ENCODE measurements around the gene HOXB9. TPM values are rescaled to one million over a fixed set of nuclear protein-coding genes. Genes with fewer than 3 reads are reported as not detected.

Gene HOXB9
- total RNA-seq (0.85 TPM), polyA plus RNA-seq (0.35 TPM)

- WGBS: 1% methylated on average over 50 of the region's 50 CpGs
- no peaks in the 10 kb centered on the region for H3K4me1 ChIP-seq (ENCODE audit: insufficient read depth)
- no peaks in the 10 kb centered on the region for H3K36me3 ChIP-seq (ENCODE audit: insufficient read depth)
- no peak within 1 kb of the TSS for H3K27ac ChIP-seq (ENCODE audit: low read depth)
- no peak for DNase-seq (ENCODE audit: extremely low spot score)
- peak within 1 kb of the TSS; percentile 33 for H3K4me3 ChIP-seq (ENCODE audit: low read depth, low read length)
These were observed at the start of gene HOXB9 for GRCh38 chr17:48626245-48627117. TSS of gene HOXB9 (minus strand) at chr17:48626358. CDS start at chr17:48626269, 89 bp downstream.

GRCh38 chr17:48672340-48672739 lies 46.2 kb upstream of the HOXB9 start:
- no peaks in the 10 kb centered on the region for H3K4me1 ChIP-seq (ENCODE audit: insufficient read depth)

GRCh38 chr17:48671697-48672171 lies 45.6 kb upstream of the HOXB9 start:
- H3K27ac ChIP-seq (ENCODE audit: low read depth): no peak overlapping the region
- no peaks in the 10 kb centered on the region for H3K4me1 ChIP-seq (ENCODE audit: insufficient read depth)
- no peak overlapping the region for H3K4me3 ChIP-seq (ENCODE audit: low read depth, low read length)
- 2% methylated on average over 15 of the region's 15 CpGs for WGBS
- no peaks in the 10 kb centered on the region for H3K36me3 ChIP-seq (ENCODE audit: insufficient read depth)
- DNase-seq (ENCODE audit: extremely low spot score): peak; percentile 75

More at GRCh38 chr17:48672340-48672739, 46.2 kb upstream of the HOXB9 start:
- DNase-seq (ENCODE audit: extremely low spot score): no peak
- H3K27ac ChIP-seq (ENCODE audit: low read depth): no peak overlapping the region
- no peaks in the 10 kb centered on the region for H3K36me3 ChIP-seq (ENCODE audit: insufficient read depth)
- H3K4me3 ChIP-seq (ENCODE audit: low read depth, low read length): no peak overlapping the region
- whole genome bisulfite sequencing: 44% methylated on average over 2 of the region's 2 CpGs

- H3K27ac ChIP-seq (ENCODE audit: low read depth): no peak overlapping the region
- DNase-seq (ENCODE audit: extremely low spot score): no peak
- no peaks in the 10 kb centered on the region for H3K36me3 ChIP-seq (ENCODE audit: insufficient read depth)
- 67% methylated on average over 8 of the region's 8 CpGs for WGBS
- H3K4me3 ChIP-seq (ENCODE audit: low read depth, low read length): no peak overlapping the region
- H3K4me1 ChIP-seq (ENCODE audit: insufficient read depth): no peaks in the 10 kb centered on the region
These were observed 37.2 kb upstream of the HOXB9 start for GRCh38 chr17:48663134-48663924.

- Histone ChIP-seq H3K4me3 (ENCODE audit: low read depth, low read length) (no peak overlapping the region), H3K27ac (ENCODE audit: low read depth) (no peak overlapping the region), H3K36me3 (ENCODE audit: insufficient read depth) (no peaks in the 10 kb centered on the region), H3K4me1 (ENCODE audit: insufficient read depth) (no peaks in the 10 kb centered on the region)
- DNase-seq (ENCODE audit: extremely low spot score): no peak
These were observed 29.8 kb upstream of the HOXB9 start for GRCh38 chr17:48655913-48656312.

- H3K27ac ChIP-seq (ENCODE audit: low read depth): no peak overlapping the region
- 93% methylated on average over 1 of the region's 1 CpG for WGBS
- DNase-seq (ENCODE audit: extremely low spot score): no peak
- no peak overlapping the region for H3K4me3 ChIP-seq (ENCODE audit: low read depth, low read length)
- no peaks in the 10 kb centered on the region for H3K4me1 ChIP-seq (ENCODE audit: insufficient read depth)
- H3K36me3 ChIP-seq (ENCODE audit: insufficient read depth): no peaks in the 10 kb centered on the region
These were observed 23.6 kb upstream of the HOXB9 start for GRCh38 chr17:48649741-48650140.

- DNase-seq (ENCODE audit: extremely low spot score): no peak
These were observed 21.7 kb upstream of the HOXB9 start for GRCh38 chr17:48647963-48648245.

GRCh38 chr17:48647103-48647962 lies 21.2 kb upstream of the HOXB9 start:
- no peaks in the 10 kb centered on the region for H3K36me3 ChIP-seq (ENCODE audit: insufficient read depth)
- H3K27ac ChIP-seq (ENCODE audit: low read depth): no peak overlapping the region
- DNase-seq (ENCODE audit: extremely low spot score): no peak
- peak overlapping the region; percentile 36 for H3K4me3 ChIP-seq (ENCODE audit: low read depth, low read length)
- WGBS: under 1% methylated on average over 30 of the region's 30 CpGs
- no peaks in the 10 kb centered on the region for H3K4me1 ChIP-seq (ENCODE audit: insufficient read depth)

More at GRCh38 chr17:48647963-48648245, 21.7 kb upstream of the HOXB9 start:
- Histone ChIP-seq H3K4me3 (ENCODE audit: low read depth, low read length) (no peak overlapping the region), H3K4me1 (ENCODE audit: insufficient read depth) (no peaks in the 10 kb centered on the region), H3K36me3 (ENCODE audit: insufficient read depth) (no peaks in the 10 kb centered on the region), H3K27ac (ENCODE audit: low read depth) (no peak overlapping the region)
- 75% methylated on average over 1 of the region's 1 CpG for WGBS

GRCh38 chr17:48646183-48647102 lies 20.3 kb upstream of the HOXB9 start:
- DNase-seq (ENCODE audit: extremely low spot score): no peak
- WGBS: 2% methylated on average over 80 of the region's 80 CpGs
- Histone ChIP-seq H3K36me3 (ENCODE audit: insufficient read depth) (no peaks in the 10 kb centered on the region), H3K27ac (ENCODE audit: low read depth) (no peak overlapping the region), H3K4me1 (ENCODE audit: insufficient read depth) (no peaks in the 10 kb centered on the region), H3K4me3 (ENCODE audit: low read depth, low read length) (peak overlapping the region; percentile 36)

- Histone ChIP-seq H3K4me1 (ENCODE audit: insufficient read depth) (no peaks in the 10 kb centered on the region), H3K27ac (ENCODE audit: low read depth) (no peak overlapping the region), H3K36me3 (ENCODE audit: insufficient read depth) (no peaks in the 10 kb centered on the region), H3K4me3 (ENCODE audit: low read depth, low read length) (peak overlapping the region; percentile 36)
- DNase-seq (ENCODE audit: extremely low spot score): no peak
- WGBS: 24% methylated on average over 14 of the region's 14 CpGs
These were observed 19.6 kb upstream of the HOXB9 start for GRCh38 chr17:48645639-48646182.

DNA sequence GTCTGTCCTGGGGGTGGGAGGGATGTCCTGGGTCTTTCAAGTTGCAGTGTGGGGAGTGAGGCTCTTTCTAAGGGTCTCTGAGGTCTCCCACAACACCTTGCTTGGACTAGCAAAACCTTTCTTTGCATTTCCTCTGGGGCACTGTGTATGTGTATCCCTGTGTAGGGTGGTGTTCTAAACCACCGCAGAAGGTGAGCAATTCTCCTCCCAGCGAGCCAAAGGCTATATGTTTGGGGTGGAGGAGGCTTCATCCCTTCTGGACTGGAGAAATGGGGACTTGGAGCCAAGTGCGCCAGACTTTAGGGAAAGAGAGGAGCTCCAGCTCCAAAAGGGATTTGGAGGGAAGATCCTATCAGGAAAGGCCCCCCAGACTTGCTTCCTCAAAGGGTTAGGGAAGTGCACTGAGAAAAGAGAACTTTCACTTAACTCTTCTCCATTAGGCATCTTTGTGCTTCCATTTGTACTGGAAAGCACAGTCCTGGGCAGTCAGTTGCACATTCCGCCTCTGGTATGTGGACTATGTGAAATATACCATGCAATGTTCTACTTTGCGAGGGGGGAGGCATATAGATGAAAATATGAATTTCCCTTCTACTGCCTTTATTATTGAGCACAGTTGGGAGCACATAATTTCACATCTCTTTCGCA lies 18.9 kb upstream of the HOXB9 start:
- H3K27ac ChIP-seq (ENCODE audit: low read depth): no peak overlapping the region
- WGBS: 36% methylated on average over 6 of the region's 6 CpGs
- no peak overlapping the region for H3K4me3 ChIP-seq (ENCODE audit: low read depth, low read length)

DNA sequence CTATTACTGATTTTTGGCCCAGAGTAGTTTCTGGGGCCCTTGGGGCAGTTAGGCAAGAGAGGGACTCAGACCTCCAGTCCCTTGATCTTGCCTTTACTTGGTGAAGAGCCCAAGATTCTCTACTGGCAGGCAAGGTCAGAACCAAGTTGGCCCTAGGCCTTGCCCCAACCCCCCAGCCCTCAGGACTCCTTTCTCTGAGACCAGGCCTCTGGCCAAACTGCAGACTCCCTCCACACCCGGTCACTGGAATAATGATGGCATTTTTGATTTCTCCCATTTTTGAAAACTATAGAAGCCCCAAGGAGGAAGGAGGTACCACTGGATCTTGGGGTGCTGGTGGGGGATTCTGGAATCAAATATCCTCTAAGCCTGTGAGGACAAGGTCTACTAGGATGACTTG lies 18.0 kb upstream of the HOXB9 start:
- WGBS: 85% methylated on average over 1 of the region's 1 CpG
- Histone ChIP-seq H3K36me3 (ENCODE audit: insufficient read depth) (no peaks in the 10 kb centered on the region), H3K4me3 (ENCODE audit: low read depth, low read length) (no peak overlapping the region), H3K4me1 (ENCODE audit: insufficient read depth) (no peaks in the 10 kb centered on the region), H3K27ac (ENCODE audit: low read depth) (no peak overlapping the region)
- no peak for DNase-seq (ENCODE audit: extremely low spot score)

More for the DNA sequence above, 18.9 kb upstream of the HOXB9 start:
- no peaks in the 10 kb centered on the region for H3K36me3 ChIP-seq (ENCODE audit: insufficient read depth)
- DNase-seq (ENCODE audit: extremely low spot score): no peak
- H3K4me1 ChIP-seq (ENCODE audit: insufficient read depth): no peaks in the 10 kb centered on the region

All from urinary bladder (tissue), 4 donors.